KBM-7 (cell line): ENCODE measurements around the gene FSCN2.
A peak's percentile ranks its signal among the peaks of the same experiment; 100 is the strongest.

Source experiments
- DNase-seq: peaks from one replicate; pipeline ENCODE4 v3.0.0-alpha.2; 2015
- in situ Hi-C: fragments of 300-500 bp; cut with MboI; formaldehyde crosslinking; loops from 2 replicates; pipeline ENCODE4 v1.14.3; 2020; ENCODE audit warnings: low sequenced_read_pairs, low pct_unique_long_range_greater_than_20kb, mixed read lengths

FSCN2 gene, protein sequence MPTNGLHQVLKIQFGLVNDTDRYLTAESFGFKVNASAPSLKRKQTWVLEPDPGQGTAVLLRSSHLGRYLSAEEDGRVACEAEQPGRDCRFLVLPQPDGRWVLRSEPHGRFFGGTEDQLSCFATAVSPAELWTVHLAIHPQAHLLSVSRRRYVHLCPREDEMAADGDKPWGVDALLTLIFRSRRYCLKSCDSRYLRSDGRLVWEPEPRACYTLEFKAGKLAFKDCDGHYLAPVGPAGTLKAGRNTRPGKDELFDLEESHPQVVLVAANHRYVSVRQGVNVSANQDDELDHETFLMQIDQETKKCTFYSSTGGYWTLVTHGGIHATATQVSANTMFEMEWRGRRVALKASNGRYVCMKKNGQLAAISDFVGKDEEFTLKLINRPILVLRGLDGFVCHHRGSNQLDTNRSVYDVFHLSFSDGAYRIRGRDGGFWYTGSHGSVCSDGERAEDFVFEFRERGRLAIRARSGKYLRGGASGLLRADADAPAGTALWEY

GRCh38 chr17:81527591-81528383 is at the start of gene FSCN2:
Gene FSCN2, plus strand, starts transcription at chr17:81528377. Its CDS starts 155 bp downstream, at chr17:81528532.
- in situ Hi-C loops = no loop called here
- no peak for DNase-seq

GRCh38 chr17:81479175-81480071 is 48.8 kb upstream of the FSCN2 start:
- DNase-seq = no peak
- in situ Hi-C loops = no loop called here

DNA sequence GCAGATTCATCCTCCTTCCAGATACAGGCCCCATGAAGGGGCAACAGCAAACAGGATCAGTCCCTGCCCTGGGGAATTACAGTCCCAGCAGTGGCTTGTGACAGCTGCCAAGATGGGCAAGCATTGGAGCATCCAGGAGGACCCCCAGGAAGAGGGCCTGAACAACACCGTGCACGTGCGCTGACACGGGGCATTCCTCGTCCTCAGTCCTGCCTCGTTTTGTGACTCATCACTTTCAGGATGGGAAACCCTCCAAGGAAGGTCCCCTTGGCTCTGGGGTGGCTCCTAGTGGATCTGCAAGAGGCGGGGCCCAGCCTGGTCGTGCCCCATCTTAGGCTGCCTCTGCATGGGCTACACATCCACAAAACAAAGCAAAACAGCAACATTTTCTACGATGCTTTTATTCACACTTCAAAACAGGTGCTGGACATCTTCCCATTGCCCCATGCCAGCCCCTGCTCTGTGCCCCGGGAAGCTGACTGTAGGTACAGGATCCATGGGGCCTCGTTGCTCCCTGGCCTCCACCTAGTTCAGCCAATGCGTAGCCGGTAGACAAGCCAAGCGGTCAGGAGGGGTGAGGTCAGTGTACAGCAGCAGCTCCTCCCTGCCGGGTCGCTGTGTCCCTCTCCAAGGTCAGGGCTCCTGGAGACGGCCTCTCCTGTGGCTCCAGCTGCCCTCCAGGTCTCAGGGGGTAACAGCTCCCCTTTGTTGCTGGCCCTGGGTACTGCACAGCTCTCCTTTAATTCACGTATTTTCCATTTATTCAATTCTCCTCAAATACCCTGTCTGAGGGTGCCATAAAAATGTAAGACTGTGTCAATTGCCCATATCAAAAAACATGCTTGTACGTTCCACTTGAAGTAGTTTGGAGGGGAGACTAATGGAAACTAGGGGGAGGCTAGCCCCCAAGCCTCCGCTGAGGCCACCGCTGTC is 47.8 kb upstream of the FSCN2 start:
- DNase-seq = no peak
- in situ Hi-C loops = no loop called here

DNA sequence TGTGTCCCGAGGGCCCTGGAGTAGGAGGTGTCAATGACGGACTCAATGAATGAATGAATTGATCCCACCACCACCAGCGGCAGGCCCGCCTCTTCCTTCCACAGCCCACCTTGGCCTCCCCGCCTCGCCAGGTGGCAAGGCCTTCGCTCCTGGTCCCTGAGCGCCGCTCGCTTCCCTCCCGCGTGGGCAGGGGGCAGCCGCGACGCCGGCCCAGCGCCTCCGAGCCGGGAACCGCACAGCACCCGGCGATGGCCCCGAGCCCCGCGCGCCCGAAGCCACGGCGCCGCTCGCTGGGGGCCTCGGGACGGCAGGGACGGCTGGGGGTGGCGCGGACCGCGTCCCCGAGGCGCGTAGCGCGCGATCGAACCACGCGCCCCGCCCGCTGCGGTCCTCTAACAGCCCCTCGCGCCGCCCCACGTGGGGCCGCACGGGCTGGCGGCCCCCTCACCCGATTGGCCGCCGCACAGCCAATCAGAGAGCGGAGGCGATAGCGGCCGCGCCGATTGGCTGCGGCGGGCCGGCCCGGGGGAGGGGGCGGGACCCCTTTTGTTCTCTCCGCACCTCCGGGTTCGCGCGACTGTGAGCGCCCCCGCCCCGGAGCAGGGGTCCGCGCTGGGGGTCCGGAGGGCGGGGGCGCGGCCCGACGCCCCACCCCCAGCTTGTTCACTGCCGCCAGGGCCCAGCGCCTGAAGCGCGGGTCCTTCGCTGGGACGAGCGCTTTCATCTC is 46.9 kb upstream of the FSCN2 start:
- DNase-seq = no peak
- in situ Hi-C loops = no loop called here

DNA sequence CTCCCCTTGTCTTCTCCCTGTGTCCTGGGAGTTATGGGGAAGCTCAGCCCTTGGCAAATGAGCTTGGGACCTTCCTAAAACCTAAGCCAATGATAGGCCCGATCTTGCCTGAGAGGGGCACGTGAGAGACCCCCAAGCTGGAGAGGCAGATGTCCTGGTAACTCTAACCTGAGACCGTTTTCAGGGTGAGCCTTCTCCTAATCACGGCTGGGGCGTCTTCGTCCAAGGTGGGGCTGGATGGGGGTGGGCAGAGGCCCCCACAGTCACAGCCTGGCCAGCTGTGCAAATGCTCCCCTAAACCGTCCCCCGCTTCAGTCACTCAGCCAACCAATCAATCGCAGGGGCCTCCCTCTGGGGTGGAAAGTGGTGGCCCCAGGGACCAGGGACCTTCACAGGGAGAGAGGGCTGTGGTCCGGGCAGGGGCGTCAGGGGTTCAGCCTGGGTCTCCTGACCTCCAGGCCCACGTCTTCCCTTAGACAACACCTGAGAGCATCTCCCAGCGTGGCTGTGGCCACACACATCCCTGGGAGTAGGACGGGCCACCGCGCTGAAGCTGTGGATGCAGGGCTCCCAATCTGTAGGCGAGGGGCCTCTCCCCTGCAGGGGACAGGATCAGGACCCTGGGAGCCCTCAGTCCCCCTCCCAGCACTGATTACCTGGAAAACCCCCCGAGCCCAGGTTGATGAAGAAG is 46.2 kb upstream of the FSCN2 start:
- no peak for DNase-seq
- in situ Hi-C loops = no loop called here

- in situ Hi-C loops = no loop called here
- DNase-seq = no peak
Measured at GRCh38 chr17:81482673-81483072, 45.5 kb upstream of the FSCN2 start.

DNA sequence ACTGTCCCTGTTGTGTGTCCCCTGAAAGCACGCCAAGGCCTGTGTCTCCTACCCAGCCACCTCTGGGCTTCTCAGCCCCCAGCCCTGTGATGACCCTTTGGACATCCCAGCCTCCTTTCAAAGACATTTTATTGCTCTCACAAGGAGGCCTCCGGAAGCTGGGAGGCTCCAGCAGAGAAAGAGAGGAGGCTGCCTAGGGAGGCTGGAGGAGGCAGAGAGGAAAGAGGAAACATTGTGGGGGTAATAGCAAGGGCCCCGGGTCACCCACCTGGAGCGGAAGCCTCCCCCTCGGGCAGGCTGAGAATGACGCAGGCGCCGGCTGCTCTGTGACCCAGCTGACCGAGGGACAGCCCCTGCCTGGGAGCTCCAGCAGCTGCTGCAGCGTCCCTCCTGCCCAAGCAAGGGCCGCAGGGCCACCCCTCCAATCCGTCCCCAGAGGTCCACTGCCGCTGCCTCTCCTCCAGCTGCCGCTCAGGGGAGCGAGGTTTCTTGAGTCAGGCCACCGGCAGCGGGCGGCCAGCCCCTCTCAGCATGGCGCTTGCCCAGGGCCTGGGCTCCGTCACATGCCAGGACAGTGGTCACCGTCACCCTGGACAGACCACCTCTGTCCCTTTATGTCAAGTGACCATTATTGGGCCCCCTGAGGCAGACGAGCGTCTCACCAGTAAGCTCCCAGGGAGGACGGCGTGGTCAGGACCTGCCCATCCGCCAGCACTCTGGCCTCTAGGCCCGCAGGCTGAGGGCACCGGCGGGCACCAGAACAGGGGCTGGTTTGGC is 44.9 kb upstream of the FSCN2 start:
- in situ Hi-C loops = no loop called here

DNA sequence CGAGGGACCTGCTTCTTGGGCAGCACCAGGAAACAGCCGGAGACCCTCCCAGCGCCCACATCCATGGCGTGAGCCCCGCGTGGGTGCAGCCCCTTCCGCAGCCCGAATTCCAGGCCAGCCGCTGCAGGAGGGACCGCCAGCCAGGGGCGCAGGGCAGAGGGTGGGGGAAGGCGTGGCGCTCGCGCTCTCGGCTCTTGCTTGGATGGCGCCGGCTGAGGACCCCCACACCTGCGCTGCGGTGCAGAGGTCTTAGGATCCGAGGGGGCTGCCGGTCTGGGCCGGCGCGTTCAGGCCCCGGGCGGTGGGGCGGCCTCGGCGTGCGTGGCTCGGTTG is 44.3 kb upstream of the FSCN2 start:
- in situ Hi-C loops = no loop called here
- no peak for DNase-seq

More for the DNA sequence above, 44.9 kb upstream of the FSCN2 start:
- DNase-seq = peak; percentile 26

- DNase-seq = peak; percentile 87
Measured at GRCh38 chr17:81484195-81484979, 43.8 kb upstream of the FSCN2 start.

GRCh38 chr17:81486199-81486810 is 41.9 kb upstream of the FSCN2 start:
- DNase-seq = peak; percentile 90
- in situ Hi-C loops = no loop called here

More at GRCh38 chr17:81484195-81484979, 43.8 kb upstream of the FSCN2 start:
- in situ Hi-C loops = no loop called here

DNA sequence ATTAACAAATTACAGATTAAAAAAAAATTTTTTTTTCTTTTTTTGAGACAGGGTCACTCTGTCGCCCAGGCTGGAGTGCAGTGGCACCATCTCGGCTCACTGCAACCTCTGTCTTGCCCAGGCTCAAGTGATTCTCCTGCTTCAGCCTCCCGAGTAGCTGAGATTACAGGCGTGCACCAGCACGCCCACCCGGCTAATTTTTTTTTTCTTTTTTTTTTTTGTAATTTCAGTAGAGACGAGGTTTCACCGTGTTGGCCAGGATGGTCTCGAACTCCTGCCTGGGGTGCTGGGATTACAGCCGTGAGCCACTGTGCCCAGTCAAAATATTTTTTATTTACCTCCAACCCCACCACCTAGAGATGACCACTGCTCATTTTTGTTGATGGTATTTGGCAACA is 41.1 kb upstream of the FSCN2 start:
- no peak for DNase-seq
- in situ Hi-C loops = no loop called here

GRCh38 chr17:81487487-81488275 is 40.5 kb upstream of the FSCN2 start:
- DNase-seq = peak; percentile 63
- in situ Hi-C loops = no loop called here

- no peak for DNase-seq
- in situ Hi-C loops = no loop called here
Measured at GRCh38 chr17:81488276-81488860, 39.8 kb upstream of the FSCN2 start.
